ENCODE measurements around the gene RNF166.

- TF ChIP-seq CTCF (IDR thresholded peaks at IDR 0.05) (no peak), POLR2A (IDR thresholded peaks at IDR 0.05) (no peak)
These were observed 4.4 kb downstream of the RNF166 start for GRCh38 chr16:88701581-88702370.
